HG02852 (cell line): Measurements from ENCODE around the gene ENOX1.
"Not testable (repeated sequence)": the region's sequence is repeated elsewhere in the genome, so short reads cannot be mapped to it uniquely, and the experiment has no call there.

Experiments used
- ATAC-seq: cut with Tn5 transposase; IDR thresholded peaks from one replicate; pipeline ENCODE4 v1.9.1; 2021; ENCODE audit warnings: mild to moderate bottlenecking, moderate library complexity; ENCODE audit not compliant: unreplicated experiment

Gene ENOX1

DNA sequence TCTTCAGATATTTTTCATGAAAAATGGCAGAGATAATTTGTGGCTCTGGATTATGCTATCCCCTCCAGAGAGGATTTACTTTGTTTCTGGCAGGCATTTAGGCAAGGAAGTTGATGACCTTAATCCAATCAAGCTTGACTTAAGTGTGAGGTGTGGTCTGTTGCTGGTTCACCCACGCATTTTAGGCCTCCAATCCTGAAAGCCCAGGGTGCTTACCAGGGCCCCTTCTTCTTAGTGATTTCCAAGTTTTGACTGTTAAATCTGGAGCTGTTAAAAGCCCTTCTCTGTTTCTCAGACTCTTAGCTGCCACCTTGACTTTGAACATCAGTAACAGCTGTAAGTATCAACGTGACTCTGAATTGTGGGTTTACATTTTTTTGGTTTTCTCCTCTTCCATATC, 601.5 kb downstream of the ENOX1 start:
- no peak for ATAC-seq

DNA sequence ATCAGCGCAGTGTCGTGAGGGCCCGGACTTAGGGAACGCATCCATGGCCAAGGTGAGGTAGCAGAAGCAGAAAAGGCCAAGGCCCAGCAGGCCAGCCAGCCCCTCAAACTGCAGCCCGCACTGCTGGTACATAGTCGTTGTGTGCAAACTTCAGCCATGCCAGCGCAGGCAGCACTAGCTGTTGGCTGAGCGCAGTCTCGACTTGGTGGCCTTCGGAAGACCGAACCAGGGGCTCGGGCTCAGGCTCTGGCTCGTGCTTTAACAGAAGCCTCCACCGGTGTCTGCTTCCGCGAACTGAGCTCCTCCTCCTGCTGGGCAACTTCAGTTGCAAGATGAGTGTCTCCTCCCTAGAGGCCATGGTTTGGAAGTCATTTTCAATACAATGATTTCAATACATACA, 605.9 kb downstream of the ENOX1 start:
- no peak for ATAC-seq

DNA sequence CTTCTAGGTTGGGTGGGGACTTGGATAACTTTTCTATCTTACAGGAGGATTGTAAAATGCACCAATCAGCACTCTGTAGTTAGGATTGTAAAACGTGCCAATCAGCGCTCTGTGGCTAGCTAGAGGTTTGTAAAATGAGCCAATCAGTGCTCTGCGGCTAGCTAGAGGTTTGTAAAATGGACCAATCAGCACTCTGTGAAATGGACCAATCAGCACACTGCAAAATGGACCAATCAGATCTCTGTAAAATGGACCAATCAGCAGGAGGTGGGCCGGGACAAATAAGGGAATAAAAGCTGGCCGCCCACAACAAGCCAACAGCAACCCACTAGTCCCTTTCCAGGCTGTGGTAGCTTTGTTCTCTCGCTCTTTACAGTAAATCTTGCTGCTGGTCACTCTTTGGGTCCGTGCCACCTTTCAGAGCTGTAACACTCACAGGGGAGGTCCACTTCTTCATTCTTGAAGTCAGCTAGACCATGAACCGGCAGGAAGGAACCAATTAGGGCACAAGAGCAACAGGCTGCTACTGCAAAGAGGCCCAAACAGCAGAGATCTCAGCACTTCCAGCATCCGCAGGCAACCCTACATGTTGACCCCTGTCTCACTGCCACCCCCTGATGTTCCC, 606.6 kb downstream of the ENOX1 start:
- no peak for ATAC-seq

DNA sequence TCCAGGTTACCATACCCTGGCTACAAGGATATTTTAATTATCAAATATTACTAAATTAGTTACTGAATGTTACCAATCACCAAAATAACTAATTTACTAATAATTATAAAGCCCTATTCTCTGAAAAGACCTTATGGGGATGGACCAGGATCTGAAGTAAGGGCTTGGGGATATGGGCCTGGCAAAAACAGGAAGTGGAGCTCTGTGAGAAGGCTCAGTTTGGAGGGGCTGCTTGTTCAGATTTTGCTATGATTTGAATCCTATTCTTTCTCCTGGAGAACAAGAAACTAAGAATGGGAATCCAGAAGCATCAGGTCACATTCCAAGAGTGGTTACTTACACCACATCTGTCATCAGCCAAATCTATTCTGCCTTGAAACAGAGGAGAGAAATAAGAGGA, 615.3 kb downstream of the ENOX1 start:
- no peak for ATAC-seq

DNA sequence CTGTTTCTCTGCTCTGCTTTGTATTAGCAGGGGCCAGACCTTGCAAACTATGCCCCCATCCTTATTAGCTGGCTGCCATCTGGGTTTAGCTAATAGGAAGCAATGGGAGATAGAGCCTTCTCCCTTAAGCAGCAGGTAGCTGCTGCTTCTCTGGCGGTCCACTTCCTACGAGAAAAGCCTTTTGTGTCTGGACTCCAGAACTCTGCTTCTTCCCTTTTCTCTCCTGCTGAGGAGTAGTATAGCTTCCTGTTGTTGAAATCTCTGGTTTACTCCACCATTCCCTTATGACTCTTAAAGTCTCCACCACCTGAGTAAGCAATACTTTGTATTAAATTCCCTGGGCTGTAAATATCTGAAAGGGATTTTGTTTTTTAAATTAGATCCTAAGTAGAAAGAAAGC, 616.3 kb downstream of the ENOX1 start:
- ATAC-seq: no peak

DNA sequence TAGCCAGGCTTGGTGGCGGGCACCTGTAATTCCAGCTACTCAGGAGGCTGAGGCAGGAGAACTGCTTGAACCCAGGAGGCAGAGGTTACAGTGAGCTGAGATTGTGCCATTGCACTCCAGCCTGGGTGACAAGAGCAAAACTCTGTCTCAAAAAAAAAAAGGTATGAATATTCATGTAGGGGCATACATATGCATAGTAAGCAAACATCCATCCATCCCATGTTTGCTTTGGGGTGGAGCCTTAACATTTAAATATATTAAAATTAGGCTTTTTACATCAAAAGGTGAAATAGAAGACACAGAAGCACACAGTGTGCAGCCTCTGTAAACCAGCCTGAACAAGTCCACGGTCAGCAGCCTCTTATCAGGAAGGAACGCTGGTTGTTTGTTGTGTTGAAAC, 618.3 kb downstream of the ENOX1 start:
- ATAC-seq: not testable (repeated sequence)

DNA sequence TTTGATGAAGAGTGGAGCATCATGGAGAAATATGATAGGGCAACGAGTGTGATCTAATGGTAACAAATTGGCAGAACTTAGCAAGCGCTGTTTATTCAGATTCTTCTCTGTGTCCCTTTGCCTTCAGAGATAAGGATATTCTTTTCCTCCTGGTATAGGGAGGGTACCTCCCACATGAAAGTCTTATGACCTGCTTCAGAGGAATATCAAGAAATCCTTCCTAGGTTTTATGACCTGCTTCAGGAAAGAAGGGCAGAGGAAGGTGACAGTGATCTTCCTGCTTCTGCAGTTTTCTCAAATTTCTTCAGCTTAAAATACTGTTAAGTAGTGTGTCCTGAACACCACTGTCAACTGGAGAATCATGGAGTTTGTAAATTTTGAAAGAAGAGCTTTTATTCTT, 619.0 kb downstream of the ENOX1 start:
- ATAC-seq: no peak

DNA sequence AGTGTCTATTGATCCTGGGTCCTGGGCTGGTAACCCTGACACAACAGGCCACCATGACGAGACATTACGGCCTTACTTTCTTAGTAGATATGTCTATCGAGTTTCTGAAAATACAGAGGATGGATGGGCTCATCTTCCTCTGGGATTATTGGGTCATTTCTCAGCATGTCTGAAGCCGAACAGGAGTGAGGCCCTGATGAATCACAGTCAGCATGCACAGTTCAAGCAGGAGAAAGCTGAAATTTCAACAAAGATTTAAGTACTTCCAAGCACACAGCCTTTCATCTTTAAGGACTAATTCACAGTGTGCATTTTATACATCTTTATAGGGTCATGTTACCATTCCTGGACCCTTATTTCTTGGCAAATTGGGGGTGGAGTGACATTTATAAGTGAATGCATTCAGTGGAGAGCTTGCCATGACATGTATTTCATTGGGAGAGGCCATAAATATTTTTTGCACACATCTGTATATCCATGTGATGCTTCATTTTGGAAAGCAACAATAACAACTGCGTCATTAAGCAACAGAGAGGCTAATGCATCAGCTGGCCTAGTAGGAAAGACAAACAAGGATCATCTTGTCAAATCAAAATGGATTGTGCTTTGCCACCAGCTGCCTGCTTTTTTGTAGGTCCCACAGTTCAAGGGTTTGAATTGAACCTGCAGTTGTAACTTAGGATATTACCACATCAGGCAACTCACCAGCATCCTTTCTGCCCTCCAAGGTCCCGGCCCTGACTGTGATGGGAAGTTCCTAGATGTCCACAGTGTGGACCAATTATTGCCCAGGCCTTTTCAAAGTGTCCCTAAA, 619.9 kb downstream of the ENOX1 start:
- ATAC-seq: no peak
